GM12872 (cell line): ENCODE results near the gene MUC3A.

ENCODE experiments used
- TF ChIP-seq, protein P1 (sequence below): IDR thresholded peaks from 3 replicates; pipeline ENCODE4 v1.5.1; 2011; ENCODE audit warnings: low read depth, mild to moderate bottlenecking, low read length, moderate library complexity; ENCODE audit not compliant: insufficient read depth

Gene MUC3A

DNA sequence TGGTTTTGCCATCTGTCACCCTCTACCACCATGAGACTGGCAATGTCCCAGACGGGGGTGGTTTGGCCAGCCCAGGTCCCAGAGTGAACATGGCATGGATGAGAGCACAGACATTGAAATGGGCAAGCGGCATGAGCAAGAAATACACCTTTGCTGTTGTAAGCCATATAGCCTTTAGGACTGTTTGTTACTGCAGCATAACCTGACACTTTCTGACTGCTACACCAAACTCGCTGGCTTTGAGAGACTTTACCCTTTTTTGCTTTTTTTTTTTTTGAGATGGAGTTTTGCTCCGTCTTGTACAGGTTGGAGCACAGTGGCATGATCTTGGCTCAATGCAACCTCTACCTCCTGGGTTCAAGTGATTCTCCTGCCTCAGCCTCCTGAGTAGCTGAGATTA, 5.2 kb upstream of the MUC3A start:
- TF ChIP-seq, protein P1, sequence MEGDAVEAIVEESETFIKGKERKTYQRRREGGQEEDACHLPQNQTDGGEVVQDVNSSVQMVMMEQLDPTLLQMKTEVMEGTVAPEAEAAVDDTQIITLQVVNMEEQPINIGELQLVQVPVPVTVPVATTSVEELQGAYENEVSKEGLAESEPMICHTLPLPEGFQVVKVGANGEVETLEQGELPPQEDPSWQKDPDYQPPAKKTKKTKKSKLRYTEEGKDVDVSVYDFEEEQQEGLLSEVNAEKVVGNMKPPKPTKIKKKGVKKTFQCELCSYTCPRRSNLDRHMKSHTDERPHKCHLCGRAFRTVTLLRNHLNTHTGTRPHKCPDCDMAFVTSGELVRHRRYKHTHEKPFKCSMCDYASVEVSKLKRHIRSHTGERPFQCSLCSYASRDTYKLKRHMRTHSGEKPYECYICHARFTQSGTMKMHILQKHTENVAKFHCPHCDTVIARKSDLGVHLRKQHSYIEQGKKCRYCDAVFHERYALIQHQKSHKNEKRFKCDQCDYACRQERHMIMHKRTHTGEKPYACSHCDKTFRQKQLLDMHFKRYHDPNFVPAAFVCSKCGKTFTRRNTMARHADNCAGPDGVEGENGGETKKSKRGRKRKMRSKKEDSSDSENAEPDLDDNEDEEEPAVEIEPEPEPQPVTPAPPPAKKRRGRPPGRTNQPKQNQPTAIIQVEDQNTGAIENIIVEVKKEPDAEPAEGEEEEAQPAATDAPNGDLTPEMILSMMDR = no peak

DNA sequence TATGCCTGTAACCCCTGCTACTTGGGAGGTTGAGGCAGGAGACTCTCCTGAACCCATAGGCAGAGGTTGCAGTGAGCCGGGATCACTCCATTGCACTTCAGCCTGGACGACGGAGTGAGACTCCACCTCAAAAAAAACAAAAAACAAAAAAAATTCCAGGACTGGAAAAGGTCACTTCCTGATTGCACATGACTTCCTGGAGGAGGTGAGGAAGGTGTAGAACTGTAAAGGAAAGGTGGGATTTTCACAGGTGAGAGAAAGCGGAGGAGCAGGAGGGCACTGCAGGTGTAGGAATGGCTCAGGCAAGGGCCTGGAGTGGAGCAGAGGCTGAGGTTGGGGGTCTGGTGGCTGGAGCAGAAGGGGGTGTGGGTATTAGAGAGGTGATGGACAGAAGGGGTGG, 3.2 kb upstream of the MUC3A start:
- TF ChIP-seq, protein P1 = no peak

DNA sequence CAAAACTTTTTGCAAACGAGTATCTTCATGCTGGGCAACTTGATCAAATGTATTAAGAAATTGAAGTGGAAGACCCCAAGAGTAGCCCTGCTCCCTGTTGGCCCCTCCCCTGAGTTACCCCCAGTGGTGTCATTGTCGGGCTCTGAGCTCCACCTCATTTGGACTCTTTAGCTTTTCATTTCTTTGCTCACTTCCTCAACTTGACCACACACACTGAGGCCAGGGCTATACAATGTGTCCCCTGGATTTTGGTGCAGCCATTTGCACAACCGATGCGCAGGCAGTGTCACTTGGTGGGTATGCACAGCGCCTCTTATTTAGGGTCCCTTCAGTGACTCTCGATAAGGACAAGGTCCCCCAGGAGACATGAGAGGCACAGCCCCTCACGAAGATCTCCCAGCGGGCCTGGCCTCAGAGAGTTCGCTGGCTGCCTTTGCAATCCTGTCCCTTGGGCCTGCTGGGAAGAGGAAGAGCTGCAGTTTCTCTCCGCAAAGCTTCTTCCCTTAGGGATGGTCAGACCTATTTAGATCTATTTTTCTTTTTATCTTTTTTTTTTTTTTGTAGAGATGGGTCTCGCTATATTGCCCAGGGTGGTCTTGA, 2.5 kb upstream of the MUC3A start:
- TF ChIP-seq, protein P1 = no peak

DNA sequence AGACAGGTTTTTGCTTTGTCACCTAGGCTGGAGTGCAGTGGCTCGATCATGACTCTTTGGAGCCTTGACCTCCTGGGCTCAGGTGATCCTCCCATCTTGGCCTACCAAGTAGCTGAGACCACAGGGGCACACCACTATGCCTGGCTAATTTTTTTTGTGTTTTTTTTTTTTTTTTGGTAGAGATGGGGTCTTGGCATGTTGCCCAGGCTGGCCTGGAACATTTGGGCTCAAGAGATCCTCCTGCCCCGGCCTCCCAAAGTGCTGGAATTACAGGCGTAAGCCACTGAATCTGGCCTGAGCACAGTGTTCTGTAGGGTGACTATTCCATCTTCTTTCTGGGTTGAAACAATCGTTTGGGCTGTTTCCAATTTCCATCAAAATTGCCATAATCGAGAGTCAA, 1.5 kb upstream of the MUC3A start:
- TF ChIP-seq, protein P1 = no peak

DNA sequence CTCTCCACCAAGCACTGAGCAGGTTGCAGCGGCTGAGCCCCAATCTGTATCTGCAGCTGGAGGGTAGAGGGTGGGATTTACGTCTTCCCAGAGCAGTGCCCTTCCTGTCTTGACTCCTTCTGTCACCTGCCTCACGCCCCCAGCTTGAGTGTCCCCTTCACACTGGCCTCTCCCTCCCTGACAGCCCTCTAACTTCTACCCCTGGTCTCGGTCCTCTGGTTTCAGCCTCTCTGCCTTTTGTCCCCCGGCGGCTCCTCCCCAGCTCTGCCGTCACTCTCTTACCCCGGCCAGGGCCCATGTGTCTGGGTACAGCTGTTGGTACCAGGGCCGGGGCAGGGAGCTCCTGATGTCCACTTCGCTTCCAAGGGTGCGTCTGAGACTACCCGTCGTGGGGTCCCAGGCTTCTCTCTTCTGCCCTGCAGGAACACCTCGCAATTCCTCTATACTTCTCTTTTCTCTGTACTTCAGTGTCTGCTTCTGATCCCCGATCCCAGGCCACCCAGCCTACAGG, 654 bp downstream of the MUC3A start:
- TF ChIP-seq, protein P1 = no peak

DNA sequence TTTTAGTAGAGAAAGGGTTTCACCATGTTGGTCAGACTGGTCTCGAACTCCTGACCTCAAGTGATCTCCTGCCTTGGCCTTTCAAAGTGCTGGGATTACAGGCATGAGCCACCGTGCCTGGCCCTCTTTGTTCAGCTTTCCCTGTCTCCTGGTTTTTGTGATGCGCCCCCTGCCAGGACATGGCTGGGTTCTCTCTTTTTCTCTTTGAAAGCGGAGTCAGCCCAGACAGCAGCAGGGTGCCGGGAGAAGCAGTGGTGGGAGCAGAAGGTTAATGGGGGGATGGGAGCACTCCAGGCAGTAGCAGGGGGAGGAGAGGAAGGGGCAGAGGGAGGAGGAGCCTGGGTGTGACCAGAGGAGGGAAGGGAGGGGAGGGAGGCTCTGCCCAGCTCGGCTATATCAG, 1.8 kb downstream of the MUC3A start:
- TF ChIP-seq, protein P1 = no peak

DNA sequence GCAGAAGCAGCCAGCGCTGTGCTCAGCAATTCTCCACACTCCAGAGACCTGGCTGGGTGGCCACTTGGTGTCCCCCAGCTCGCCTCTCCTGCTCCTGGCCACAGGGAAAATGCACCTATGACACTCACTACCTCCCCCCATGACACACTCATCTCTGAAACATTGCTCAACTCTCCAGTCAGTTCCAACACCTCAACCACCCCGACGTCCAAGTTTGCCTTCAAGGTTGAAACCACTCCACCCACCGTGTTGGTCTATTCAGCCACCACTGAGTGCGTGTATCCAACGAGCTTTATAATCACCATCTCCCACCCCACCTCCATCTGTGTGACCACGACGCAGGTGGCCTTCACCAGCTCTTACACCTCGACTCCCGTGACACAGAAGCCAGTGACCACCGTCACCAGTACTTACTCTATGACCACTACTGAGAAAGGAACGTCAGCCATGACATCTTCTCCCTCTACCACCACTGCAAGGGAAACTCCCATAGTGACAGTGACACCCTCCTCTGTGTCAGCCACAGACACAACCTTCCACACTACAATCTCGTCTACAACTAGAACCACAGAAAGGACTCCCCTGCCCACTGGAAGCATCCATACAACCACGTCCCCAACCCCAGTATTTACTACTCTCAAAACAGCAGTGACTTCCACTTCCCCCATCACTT, 2.7 kb downstream of the MUC3A start:
- TF ChIP-seq, protein P1 = no peak
